HepG2 (cell line): ENCODE data around the gene ZNF628. TPM values are rescaled to one million over a fixed set of nuclear protein-coding genes. Genes with fewer than 3 reads are reported as not detected.

Source experiments
- E2F5 ChIP-seq: sonication (generic); formaldehyde crosslinking; conservative IDR thresholded peaks from 2 replicates; pipeline ENCODE4 v1.4.0; 2020; ENCODE audit warnings: missing genetic modification reagents
- GATA4 ChIP-seq: sonication (generic); IDR thresholded peaks from 2 replicates; pipeline ENCODE4 v1.6.1; 2016; ENCODE audit warnings: antibody characterized with exemption, low read depth, borderline replicate concordance
- HNF1B ChIP-seq: sonication (generic); formaldehyde crosslinking; IDR thresholded peaks from 2 replicates; pipeline ENCODE4 v1.5.1; 2020; ENCODE audit warnings: mild to moderate bottlenecking, moderate library complexity, missing genetic modification reagents
- NCOA5 ChIP-seq: sonication (generic); formaldehyde crosslinking; IDR thresholded peaks from 2 replicates; pipeline ENCODE4 v1.4.0; 2020; ENCODE audit warnings: missing genetic modification reagents
- RFXANK ChIP-seq: IDR thresholded peaks from 2 replicates; pipeline ENCODE4 v1.6.1; 2016
- SIN3B ChIP-seq: fragments of 150-350 bp; IDR thresholded peaks from 2 replicates; pipeline ENCODE4 v1.6.1; 2014; ENCODE audit warnings: low read length
- TBL1XR1 ChIP-seq: fragments of 150-350 bp; IDR thresholded peaks from 2 replicates; pipeline ENCODE4 v1.6.1; 2014; ENCODE audit warnings: borderline replicate concordance, low read length; ENCODE audit not compliant: partially characterized antibody
- ZBTB1 ChIP-seq: sonication (generic); formaldehyde crosslinking; IDR thresholded peaks from 2 replicates; pipeline ENCODE4 v1.4.0; 2020; ENCODE audit warnings: missing genetic modification reagents, borderline replicate concordance
- polyA plus RNA-seq, 8 experiments: library from polyadenylated mRNA; depleted of rRNA in 3 of 8; stranded (reverse) in 7 of 8; unstranded in 1 of 8; fragments of >200 nt; fragmentation: Illumina TruSeq in 4 of 8; extraction: Trizol in 4 of 8; gene quantifications; 2 replicates each; pipeline versions ENCODE4 v1.2.1 to v1.2.3, GENCODE V29; 2011 to 2016; ENCODE audit warnings: low read depth in 4 of 8, missing spikeins in 1 of 8, mixed read lengths in 1 of 8; ENCODE audit not compliant: insufficient read depth in 1 of 8
- total RNA-seq, 5 experiments: library from RNA; depleted of rRNA; stranded (reverse); fragments of >200 nt; fragmentation: Illumina TruSeq; extraction: Trizol; gene quantifications; 2 replicates each; pipeline ENCODE4 v1.2.3, GENCODE V29; 2016; ENCODE audit warnings: low read depth in 1 of 5

ZNF628 gene
- total and polyA plus RNA-seq, 2 of the 13 experiments (the other 11 are each of a cell fraction or from before 2014, with no cell fraction given), result 0.54 to 1.2 TPM

- TF ChIP-seq HNF1B (CRISPR knock-in tag) (no peak), TBL1XR1 (no peak), E2F5 (no peak), ZBTB1 (CRISPR knock-in tag) (no peak), GATA4 (no peak), NCOA5 (CRISPR knock-in tag) (no peak), RFXANK (no peak), SIN3B (no peak)
These were observed 54.6 kb downstream of the ZNF628 start (continued) for GRCh38 chr19:55530996-55531395.

Other genes starting within 250 kb of the ZNF628 start
- gene TMEM86B, start 247.9 kb upstream of the ZNF628 start, total RNA-seq (2016; rRNA removed; fragmentation: Illumina TruSeq; extraction: Trizol), result 6.0 and 9.6 TPM in 2 replicates
- gene TMEM86B, start 247.9 kb upstream of the ZNF628 start, polyA plus RNA-seq (2011; rRNA removed), result 7.7 and 10.7 TPM in 2 replicates
- gene PPP6R1, start 217.6 kb upstream of the ZNF628 start, total RNA-seq (2016; rRNA removed; fragmentation: Illumina TruSeq; extraction: Trizol), result 23.0 and 25.8 TPM in 2 replicates
- 54.0 and 75.7 TPM in 2 replicates for gene PPP6R1, start 217.6 kb upstream of the ZNF628 start, polyA plus RNA-seq (2011; rRNA removed)
- gene HSPBP1, start 196.5 kb upstream of the ZNF628 start, total RNA-seq (2016; rRNA removed; fragmentation: Illumina TruSeq; extraction: Trizol), result 33.7 and 35.9 TPM in 2 replicates
- 22.3 and 25.7 TPM in 2 replicates for gene HSPBP1, start 196.5 kb upstream of the ZNF628 start, polyA plus RNA-seq (2011; rRNA removed)
- 0.18 TPM in 1 of 2 replicates, not detected in the other for gene BRSK1, start 192.6 kb upstream of the ZNF628 start, total RNA-seq (2016; rRNA removed; fragmentation: Illumina TruSeq; extraction: Trizol)
- gene BRSK1, start 192.6 kb upstream of the ZNF628 start, polyA plus RNA-seq (2011; rRNA removed), result 1.2 and 1.9 TPM in 2 replicates
- 0.74 and 1.3 TPM in 2 replicates for gene TMEM150B, start 151.3 kb upstream of the ZNF628 start, total RNA-seq (2016; rRNA removed; fragmentation: Illumina TruSeq; extraction: Trizol)
- 1.8 and 2.9 TPM in 2 replicates for gene TMEM150B, start 151.3 kb upstream of the ZNF628 start, polyA plus RNA-seq (2011; rRNA removed)
- gene KMT5C, start 136.7 kb upstream of the ZNF628 start, total RNA-seq (2016; rRNA removed; fragmentation: Illumina TruSeq; extraction: Trizol), result 2.1 and 5.5 TPM in 2 replicates
- 9.0 and 11.8 TPM in 2 replicates for gene KMT5C, start 136.7 kb upstream of the ZNF628 start, polyA plus RNA-seq (2011; rRNA removed)
- not detected in 2 replicates for gene COX6B2, start 121.9 kb upstream of the ZNF628 start, total RNA-seq (2016; rRNA removed; fragmentation: Illumina TruSeq; extraction: Trizol)
- 0.16 and 0.21 TPM in 2 replicates for gene COX6B2, start 121.9 kb upstream of the ZNF628 start, polyA plus RNA-seq (2011; rRNA removed)
- gene GARIN5B, start 113.4 kb upstream of the ZNF628 start, total RNA-seq (2016; rRNA removed; fragmentation: Illumina TruSeq; extraction: Trizol), result not detected in 2 replicates
- 0.03 TPM in 1 of 2 replicates, not detected in the other for gene GARIN5B, start 113.4 kb upstream of the ZNF628 start, polyA plus RNA-seq (2011; rRNA removed)
- gene IL11, start 106.2 kb upstream of the ZNF628 start, total RNA-seq (2016; rRNA removed; fragmentation: Illumina TruSeq; extraction: Trizol), result 2.9 and 3.0 TPM in 2 replicates
- gene IL11, start 106.2 kb upstream of the ZNF628 start, polyA plus RNA-seq (2011; rRNA removed), result 2.5 and 4.5 TPM in 2 replicates
- 0.35 TPM in 1 of 2 replicates, not detected in the other for gene TMEM190, start 99.8 kb upstream of the ZNF628 start, total RNA-seq (2016; rRNA removed; fragmentation: Illumina TruSeq; extraction: Trizol)
- gene TMEM190, start 99.8 kb upstream of the ZNF628 start, polyA plus RNA-seq (2011; rRNA removed), result 0.83 and 1.6 TPM in 2 replicates
- not detected in 2 replicates for gene TMEM238, start 92.3 kb upstream of the ZNF628 start, total RNA-seq (2016; rRNA removed; fragmentation: Illumina TruSeq; extraction: Trizol)
- not detected in 2 replicates for gene TMEM238, start 92.3 kb upstream of the ZNF628 start, polyA plus RNA-seq (2011; rRNA removed)
- 105 and 149 TPM in 2 replicates for gene RPL28, start 90.7 kb upstream of the ZNF628 start, total RNA-seq (2016; rRNA removed; fragmentation: Illumina TruSeq; extraction: Trizol)
- gene RPL28, start 90.7 kb upstream of the ZNF628 start, polyA plus RNA-seq (2011; rRNA removed), result 420 and 501 TPM in 2 replicates
- gene UBE2S, start 68.8 kb upstream of the ZNF628 start, total RNA-seq (2016; rRNA removed; fragmentation: Illumina TruSeq; extraction: Trizol), result 29.5 and 39.3 TPM in 2 replicates
- gene UBE2S, start 68.8 kb upstream of the ZNF628 start, polyA plus RNA-seq (2011; rRNA removed), result 26.6 and 32.2 TPM in 2 replicates
- gene SHISA7, start 33.3 kb upstream of the ZNF628 start, total RNA-seq (2016; rRNA removed; fragmentation: Illumina TruSeq; extraction: Trizol), result not detected in 2 replicates
- gene SHISA7, start 33.3 kb upstream of the ZNF628 start, polyA plus RNA-seq (2011; rRNA removed), result not detected in 2 replicates
- 105 and 106 TPM in 2 replicates for gene ISOC2, start 15.0 kb upstream of the ZNF628 start, total RNA-seq (2016; rRNA removed; fragmentation: Illumina TruSeq; extraction: Trizol)
- 76.8 and 91.2 TPM in 2 replicates for gene ISOC2, start 15.0 kb upstream of the ZNF628 start, polyA plus RNA-seq (2011; rRNA removed)
- gene C19orf85, start 11.9 kb upstream of the ZNF628 start, total RNA-seq (2016; rRNA removed; fragmentation: Illumina TruSeq; extraction: Trizol), result not detected in 2 replicates
- gene C19orf85, start 11.9 kb upstream of the ZNF628 start, polyA plus RNA-seq (2011; rRNA removed), result not detected in 2 replicates
- gene NAT14, start 8.6 kb downstream of the ZNF628 start, total RNA-seq (2016; rRNA removed; fragmentation: Illumina TruSeq; extraction: Trizol), result 14.7 and 22.3 TPM in 2 replicates
- 20.7 and 24.7 TPM in 2 replicates for gene NAT14, start 8.6 kb downstream of the ZNF628 start, polyA plus RNA-seq (2011; rRNA removed)
- not detected in 2 replicates for gene SSC5D, start 11.8 kb downstream of the ZNF628 start, total RNA-seq (2016; rRNA removed; fragmentation: Illumina TruSeq; extraction: Trizol)
- 0.03 TPM in 1 of 2 replicates, not detected in the other for gene SSC5D, start 11.8 kb downstream of the ZNF628 start, polyA plus RNA-seq (2011; rRNA removed)
- gene SBK2, start 60.5 kb downstream of the ZNF628 start, total RNA-seq (2016; rRNA removed; fragmentation: Illumina TruSeq; extraction: Trizol), result 0.24 and 0.45 TPM in 2 replicates
- gene SBK2, start 60.5 kb downstream of the ZNF628 start, polyA plus RNA-seq (2011; rRNA removed), result 0.14 TPM in 1 of 2 replicates, not detected in the other
- 0.46 and 0.66 TPM in 2 replicates for gene SBK3, start 68.9 kb downstream of the ZNF628 start, total RNA-seq (2016; rRNA removed; fragmentation: Illumina TruSeq; extraction: Trizol)
- gene SBK3, start 68.9 kb downstream of the ZNF628 start, polyA plus RNA-seq (2011; rRNA removed), result 0.77 and 1.5 TPM in 2 replicates
- gene ZNF579, start 104.2 kb downstream of the ZNF628 start, total RNA-seq (2016; rRNA removed; fragmentation: Illumina TruSeq; extraction: Trizol), result 1.7 and 2.9 TPM in 2 replicates
- 2.1 and 2.2 TPM in 2 replicates for gene ZNF579, start 104.2 kb downstream of the ZNF628 start, polyA plus RNA-seq (2011; rRNA removed)
- gene FIZ1, start 122.9 kb downstream of the ZNF628 start, total RNA-seq (2016; rRNA removed; fragmentation: Illumina TruSeq; extraction: Trizol), result 3.4 and 5.9 TPM in 2 replicates
- 3.6 and 4.1 TPM in 2 replicates for gene FIZ1, start 122.9 kb downstream of the ZNF628 start, polyA plus RNA-seq (2011; rRNA removed)
- 1.6 and 4.6 TPM in 2 replicates for gene ZNF524, start 123.7 kb downstream of the ZNF628 start, total RNA-seq (2016; rRNA removed; fragmentation: Illumina TruSeq; extraction: Trizol)
- 3.2 and 5.0 TPM in 2 replicates for gene ZNF524, start 123.7 kb downstream of the ZNF628 start, polyA plus RNA-seq (2011; rRNA removed)
- 0.93 and 1.0 TPM in 2 replicates for gene ZNF865, start 129.0 kb downstream of the ZNF628 start, total RNA-seq (2016; rRNA removed; fragmentation: Illumina TruSeq; extraction: Trizol)
- 1.0 and 1.5 TPM in 2 replicates for gene ZNF865, start 129.0 kb downstream of the ZNF628 start, polyA plus RNA-seq (2011; rRNA removed)
- gene ZNF784, start 147.9 kb downstream of the ZNF628 start, total RNA-seq (2016; rRNA removed; fragmentation: Illumina TruSeq; extraction: Trizol), result 4.0 and 4.2 TPM in 2 replicates
- gene ZNF784, start 147.9 kb downstream of the ZNF628 start, polyA plus RNA-seq (2011; rRNA removed), result 4.1 and 5.1 TPM in 2 replicates
- 3.0 and 4.4 TPM in 2 replicates for gene ZNF580, start 164.4 kb downstream of the ZNF628 start, total RNA-seq (2016; rRNA removed; fragmentation: Illumina TruSeq; extraction: Trizol)
- gene ZNF580, start 164.4 kb downstream of the ZNF628 start, polyA plus RNA-seq (2011; rRNA removed), result 6.0 and 7.0 TPM in 2 replicates
- 18.4 and 19.6 TPM in 2 replicates for gene ZNF581, start 167.0 kb downstream of the ZNF628 start, total RNA-seq (2016; rRNA removed; fragmentation: Illumina TruSeq; extraction: Trizol)
- gene ZNF581, start 167.0 kb downstream of the ZNF628 start, polyA plus RNA-seq (2011; rRNA removed), result 49.5 and 52.6 TPM in 2 replicates
- gene CCDC106, start 171.6 kb downstream of the ZNF628 start, total RNA-seq (2016; rRNA removed; fragmentation: Illumina TruSeq; extraction: Trizol), result 7.0 and 8.8 TPM in 2 replicates
- gene CCDC106, start 171.6 kb downstream of the ZNF628 start, polyA plus RNA-seq (2011; rRNA removed), result 4.7 and 6.2 TPM in 2 replicates
- 124 and 127 TPM in 2 replicates for gene U2AF2, start 178.4 kb downstream of the ZNF628 start, total RNA-seq (2016; rRNA removed; fragmentation: Illumina TruSeq; extraction: Trizol)
- gene U2AF2, start 178.4 kb downstream of the ZNF628 start, polyA plus RNA-seq (2011; rRNA removed), result 84.3 and 116 TPM in 2 replicates
- gene EPN1, start 198.6 kb downstream of the ZNF628 start, total RNA-seq (2016; rRNA removed; fragmentation: Illumina TruSeq; extraction: Trizol), result 28.9 and 32.6 TPM in 2 replicates
- 31.7 and 43.7 TPM in 2 replicates for gene EPN1, start 198.6 kb downstream of the ZNF628 start, polyA plus RNA-seq (2011; rRNA removed)